Stimulated activated naive CD8-positive, alpha-beta T cell treated with anti-CD3 and anti-CD28 coated beads, Interleukin-15, Interleukin-2, amounts not matched to agents 100 ng/mL and 50 ng/mL, for 24 hours (primary cell): ENCODE measurements around the gene EMID1.
"Not testable (repeated sequence)": the region's sequence is repeated elsewhere in the genome, so short reads cannot be mapped to it uniquely, and the experiment has no call there.

Source experiments
- H3K27ac Mint-ChIP-seq: one replicate; pipeline ENCODE4 v1.8.0; 2021; ENCODE audit warnings: mild to moderate bottlenecking, mixed read lengths
- H3K27me3 Mint-ChIP-seq: one replicate; pipeline ENCODE4 v1.8.0; 2021; ENCODE audit warnings: mixed read lengths
- H3K36me3 Mint-ChIP-seq: one replicate; pipeline ENCODE4 v1.8.0; 2021; ENCODE audit warnings: low read depth, mixed read lengths
- H3K4me1 Mint-ChIP-seq: one replicate; pipeline ENCODE4 v1.8.0; 2021; ENCODE audit warnings: low read depth, mixed read lengths
- H3K4me3 Mint-ChIP-seq: one replicate; pipeline ENCODE4 v1.8.0; 2021; ENCODE audit warnings: mild to moderate bottlenecking, mixed read lengths
- H3K9me3 Mint-ChIP-seq: one replicate; pipeline ENCODE4 v1.8.0; 2021; ENCODE audit warnings: mixed read lengths

Gene EMID1

GRCh38 chr22:29226351-29226981 is 20.8 kb downstream of the EMID1 start:
- Mint-ChIP-seq H3K9me3 (no peaks in the 10 kb centered on the region), H3K4me3 (no peak overlapping the region), H3K36me3 (no peaks in the 10 kb centered on the region), H3K4me1 (no peaks in the 10 kb centered on the region), H3K27me3 (peaks cover 3% of the 10 kb centered on the region), H3K27ac (no peak overlapping the region)

- H3K4me1 Mint-ChIP-seq = no peaks in the 10 kb centered on the region
- no peak overlapping the region for H3K4me3 Mint-ChIP-seq
- no peaks in the 10 kb centered on the region for H3K9me3 Mint-ChIP-seq
- H3K27me3 Mint-ChIP-seq = peaks cover 3% of the 10 kb centered on the region
- H3K36me3 Mint-ChIP-seq = no peaks in the 10 kb centered on the region
- H3K27ac Mint-ChIP-seq = no peak overlapping the region
Measured at GRCh38 chr22:29230972-29231875, 25.5 kb downstream of the EMID1 start.

GRCh38 chr22:29231971-29232959 is 26.6 kb downstream of the EMID1 start:
- Mint-ChIP-seq H3K9me3 (no peaks in the 10 kb centered on the region), H3K27ac (no peak overlapping the region), H3K36me3 (no peaks in the 10 kb centered on the region), H3K4me1 (no peaks in the 10 kb centered on the region), H3K27me3 (peaks cover 3% of the 10 kb centered on the region), H3K4me3 (no peak overlapping the region)

GRCh38 chr22:29233277-29233877 is 27.7 kb downstream of the EMID1 start:
- H3K36me3 Mint-ChIP-seq = no peaks in the 10 kb centered on the region
- H3K4me3 Mint-ChIP-seq = no peak overlapping the region
- H3K27me3 Mint-ChIP-seq = peaks cover 2% of the 10 kb centered on the region
- H3K9me3 Mint-ChIP-seq = no peaks in the 10 kb centered on the region
- H3K4me1 Mint-ChIP-seq = no peaks in the 10 kb centered on the region
- H3K27ac Mint-ChIP-seq = no peak overlapping the region

- H3K4me3 Mint-ChIP-seq, H3K36me3 Mint-ChIP-seq, H3K4me1 Mint-ChIP-seq, H3K27ac Mint-ChIP-seq: not testable (repeated sequence)
- Mint-ChIP-seq H3K27me3 (peaks cover 31% of the 10 kb centered on the region), H3K9me3 (peaks cover 10% of the 10 kb centered on the region)
Measured at GRCh38 chr22:29240481-29240880, 34.8 kb downstream of the EMID1 start.

- H3K4me1 Mint-ChIP-seq = no peaks in the 10 kb centered on the region
- H3K27me3 Mint-ChIP-seq = peaks cover 31% of the 10 kb centered on the region
- no peaks in the 10 kb centered on the region for H3K36me3 Mint-ChIP-seq
- no peak overlapping the region for H3K4me3 Mint-ChIP-seq
- H3K27ac Mint-ChIP-seq = no peak overlapping the region
- peaks cover 10% of the 10 kb centered on the region for H3K9me3 Mint-ChIP-seq
Measured at GRCh38 chr22:29243874-29244446, 38.3 kb downstream of the EMID1 start.

- Mint-ChIP-seq H3K4me3 (no peak overlapping the region), H3K27ac (no peak overlapping the region), H3K36me3 (no peaks in the 10 kb centered on the region), H3K9me3 (peaks cover 7% of the 10 kb centered on the region), H3K4me1 (no peaks in the 10 kb centered on the region), H3K27me3 (peaks cover 29% of the 10 kb centered on the region)
Measured at GRCh38 chr22:29244785-29245625, 39.3 kb downstream of the EMID1 start.

GRCh38 chr22:29245626-29246385 is 40.1 kb downstream of the EMID1 start:
- Mint-ChIP-seq H3K4me1 (no peaks in the 10 kb centered on the region), H3K36me3 (no peaks in the 10 kb centered on the region), H3K27ac (no peak overlapping the region), H3K4me3 (no peak overlapping the region), H3K9me3 (peaks cover 7% of the 10 kb centered on the region), H3K27me3 (peaks cover 25% of the 10 kb centered on the region)

GRCh38 chr22:29247891-29248290 is 42.2 kb downstream of the EMID1 start:
- not testable (repeated sequence) for H3K4me3 Mint-ChIP-seq, H3K9me3 Mint-ChIP-seq, H3K27ac Mint-ChIP-seq, H3K4me1 Mint-ChIP-seq, H3K36me3 Mint-ChIP-seq
- peaks cover 15% of the 10 kb centered on the region for H3K27me3 Mint-ChIP-seq

GRCh38 chr22:29251265-29251664 is 45.6 kb downstream of the EMID1 start:
- no peak overlapping the region for H3K4me3 Mint-ChIP-seq

GRCh38 chr22:29251981-29252911 is 46.5 kb downstream of the EMID1 start:
- Mint-ChIP-seq H3K9me3 (no peaks in the 10 kb centered on the region), H3K4me3 (no peak overlapping the region), H3K4me1 (no peaks in the 10 kb centered on the region), H3K27me3 (no peaks in the 10 kb centered on the region), H3K27ac (no peak overlapping the region), H3K36me3 (no peaks in the 10 kb centered on the region)

More at GRCh38 chr22:29251265-29251664, 45.6 kb downstream of the EMID1 start:
- Mint-ChIP-seq H3K9me3 (no peaks in the 10 kb centered on the region), H3K4me1 (no peaks in the 10 kb centered on the region), H3K27me3 (no peaks in the 10 kb centered on the region), H3K36me3 (no peaks in the 10 kb centered on the region), H3K27ac (no peak overlapping the region)

- Mint-ChIP-seq H3K36me3 (no peaks in the 10 kb centered on the region), H3K4me1 (no peaks in the 10 kb centered on the region), H3K9me3 (no peaks in the 10 kb centered on the region), H3K27ac (no peak overlapping the region), H3K4me3 (no peak overlapping the region), H3K27me3 (no peaks in the 10 kb centered on the region)
Measured at GRCh38 chr22:29253561-29254285, 48.0 kb downstream of the EMID1 start.
